Neural progenitor cell (in vitro differentiated cells): ENCODE measurements around the gene SRL.
"Not testable (repeated sequence)": the region's sequence is repeated elsewhere in the genome, so short reads cannot be mapped to it uniquely, and the experiment has no call there.

Experiments used
- CTCF ChIP-seq: fragments of 200-600 bp; sonication (generic); IDR thresholded peaks from 2 replicates; pipeline ENCODE4 v1.5.1; 2017; ENCODE audit warnings: antibody characterized with exemption, mild to moderate bottlenecking
- EZH2 ChIP-seq: fragments of 200-600 bp; sonication (generic); IDR thresholded peaks from 2 replicates; pipeline ENCODE4 v1.6.1; 2017; ENCODE audit warnings: antibody characterized with exemption, mild to moderate bottlenecking, moderate library complexity

GRCh38 chr16:4253012-4253393, 11.1 kb upstream of the SRL start:
- not testable (repeated sequence) for TF ChIP-seq CTCF, EZH2
